ENCODE measurements around the gene NKAIN2. TPM values are rescaled to one million over a fixed set of nuclear protein-coding genes. Genes with fewer than 3 reads are reported as not detected.

NKAIN2 gene
- total and polyA plus RNA-seq, 9 of the 15 experiments (the other 6 are each of a cell fraction or from before 2014, with no cell fraction given): not detected

GRCh38 chr6:124640432-124640831 is 836.8 kb downstream of the NKAIN2 start:
- H4K20me1 ChIP-seq (replicated peaks; ENCODE audit: control insufficient read depth, insufficient read depth, low read length): no peaks in the 10 kb centered on the region
- BruUV-seq (replicated peaks): no TSS peak
- FAIRE-seq (no peak), ATAC-seq (no peak), DNase-seq (ENCODE audit: extremely low read depth in 1 of 4, low spot score in 3 of 4) (no peak)
- H2AFZ ChIP-seq (ENCODE audit: low read depth, low read length): no peak overlapping the region
- H3K9ac ChIP-seq (ENCODE audit: insufficient read depth in 1 of 2, low read depth in 2 of 2, low read length in 2 of 2): no peak overlapping the region
- intact Hi-C loops (cut with micrococcal nuclease) (no loop called here), in situ Hi-C loops (cut with MboI) (no loop called here)
- WGBS (ENCODE audit: insufficient coverage, low coverage, missing lambda C conversion rate): 0% methylated on average over 4 of the region's 4 CpGs
- ChIA-PET POLR2A (interaction anchor here (0.9 kb wide), 1 partner anchor 12 kb away, joined by 3 read pairs; no protein-coding TSS in a partner anchor), CTCF (ENCODE audit: low intra/inter-chr PET ratio) (no interaction called here)
- no peak overlapping the region for H3K4me2 ChIP-seq (ENCODE audit: insufficient read depth, low read length)
- H3K36me3 ChIP-seq (ENCODE audit: control insufficient read depth, insufficient read depth, low read length): no peaks in the 10 kb centered on the region
- TF ChIP-seq ZNF717 (CRISPR knock-in tag; IDR thresholded peaks at IDR 0.05): no peak
- TF ChIP-seq E2F3 (CRISPR knock-in tag; IDR thresholded peaks at IDR 0.05): no peak
- TF ChIP-seq ZNF589 (CRISPR knock-in tag; IDR thresholded peaks at IDR 0.05; ENCODE audit: low read depth): no peak
- TF ChIP-seq ARHGAP35 (IDR thresholded peaks at IDR 0.05; ENCODE audit: partially characterized antibody): no peak
- TF ChIP-seq AFF4 (CRISPR knock-in tag; IDR thresholded peaks at IDR 0.05): no peak
- TF ChIP-seq GABPA (tag; conservative IDR thresholded peaks at IDR 0.05; ENCODE audit: low read depth): no peak
- H3K27me3 ChIP-seq (ENCODE audit: control insufficient read depth in 2 of 2, insufficient read depth in 2 of 2, low read length in 2 of 2): no peaks in the 10 kb centered on the region
- no peak overlapping the region for H3K4me3 ChIP-seq
- H3K9me3 ChIP-seq (replicated peaks; ENCODE audit: control insufficient read depth, insufficient read depth, low read depth, low read length): no peaks in the 10 kb centered on the region
- H3K27ac ChIP-seq (ENCODE audit: extremely low read depth, low read depth, low read length): no peak overlapping the region
- H3K9me1 ChIP-seq (ENCODE audit: control insufficient read depth, insufficient read depth, low read length): no peaks in the 10 kb centered on the region
- no peaks in the 10 kb centered on the region for H3K79me2 ChIP-seq (ENCODE audit: control insufficient read depth, insufficient read depth, low read length)
- no peaks in the 10 kb centered on the region for H3K4me1 ChIP-seq (replicated peaks in 1 of 2; ENCODE audit: control insufficient read depth in 2 of 2, insufficient read depth in 2 of 2, low read length in 2 of 2)
